B cell (primary cell): ENCODE data around the gene MAP3K7. TPM values are rescaled to one million over a fixed set of nuclear protein-coding genes. Genes with fewer than 3 reads are reported as not detected.

Experiments
- ATAC-seq: fragments of 200-7000 bp; cut with Tn5 transposase; one replicate; pipeline ENCODE4 v1.10.0; 2021; ENCODE audit warnings: low read depth, mild to moderate bottlenecking, moderate number of reproducible peaks, moderate library complexity
- CTCF ChIA-PET: fragments of 350-600 bp; sonication (Branson Sonifier 250); formaldehyde crosslinking; loops from one replicate; lab custom pipeline; 2021; ENCODE audit warnings: antibody characterized with exemption, inconsistent platforms; lab: Charles Lee
- POLR2A ChIA-PET: fragments of 350-600 bp; sonication (Branson Sonifier 250); formaldehyde crosslinking; loops from one replicate; lab custom pipeline; 2021; ENCODE audit warnings: antibody characterized with exemption; lab: Charles Lee
- DNase-seq: peaks from one replicate; pipeline ENCODE4 v3.0.0; 2013
- H2AFZ ChIP-seq: 2 replicates; pipeline ENCODE4 v1.6.1; 2012; ENCODE audit warnings: mild to moderate bottlenecking, low read depth, low read length; ENCODE audit not compliant: insufficient read depth, poor library complexity, severe bottlenecking
- H3K27ac ChIP-seq, 2 donors: 1 replicate in 1 of 2; 2 replicates in 1 of 2; pipeline ENCODE4 v1.5.1; 2012 to 2013; ENCODE audit warnings: low read length in 2 of 2, mild to moderate bottlenecking in 2 of 2, moderate library complexity in 1 of 2
- H3K27me3 ChIP-seq, 4 experiments: fragments of 200-600 bp in 1 of 4; sonication (generic) in 1 of 4; replicated peaks in 1 of 4; 1 replicate in 2 of 4; 2 replicates in 2 of 4; pipeline versions ENCODE4 v1.6.1 to v1.7.0; 2013 to 2016; ENCODE audit warnings: low read length in 3 of 4, mild to moderate bottlenecking in 2 of 4, mixed read lengths in 1 of 4, moderate library complexity in 1 of 4; ENCODE audit not compliant: insufficient read depth in 4 of 4, control insufficient read depth in 3 of 4; ENCODE audit errors: control extremely low read depth in 1 of 4
- H3K36me3 ChIP-seq, 2 experiments: replicated peaks in 1 of 2; 1 replicate in 1 of 2; 2 replicates in 1 of 2; pipeline versions ENCODE4 v1.6.1 to v1.7.1; 2013; ENCODE audit warnings: low read length in 1 of 2; ENCODE audit not compliant: insufficient read depth in 2 of 2, control insufficient read depth in 1 of 2; ENCODE audit errors: control extremely low read depth in 1 of 2, extremely low read depth in 1 of 2
- H3K4me1 ChIP-seq, 2 donors: fragments of 200-600 bp in 1 of 2; sonication (generic) in 1 of 2; 1 replicate in 1 of 2; 2 replicates in 1 of 2; pipeline versions ENCODE4 v1.5.1 to v1.6.1; 2013 to 2017; ENCODE audit warnings: low read length in 2 of 2; ENCODE audit not compliant: control insufficient read depth in 2 of 2, insufficient read depth in 2 of 2
- H3K4me2 ChIP-seq: replicated peaks from 2 replicates; pipeline ENCODE3; 2012; ENCODE audit warnings: mild to moderate bottlenecking, low read depth, low read length; ENCODE audit not compliant: poor library complexity, severe bottlenecking
- H3K4me3 ChIP-seq, 5 experiments: fragments of 200-600 bp in 1 of 5; sonication (generic) in 1 of 5; 1 replicate in 3 of 5; 2 replicates in 2 of 5; pipeline versions ENCODE4 v1.5.1 to v1.7.0; 2011 to 2016; ENCODE audit warnings: low read length in 4 of 5, mild to moderate bottlenecking in 4 of 5, low read depth in 2 of 5, control low read depth in 1 of 5, moderate library complexity in 1 of 5; ENCODE audit not compliant: insufficient read depth in 1 of 5; ENCODE audit errors: control extremely low read depth in 1 of 5, extremely low read depth in 1 of 5
- H3K79me2 ChIP-seq: fragments of 200-600 bp; sonication (generic); one replicate; pipeline ENCODE4 v1.6.0; 2016; ENCODE audit warnings: low read length; ENCODE audit not compliant: control insufficient read depth, insufficient read depth
- H3K9ac ChIP-seq: fragments of 200-600 bp; sonication (generic); 2 replicates; pipeline ENCODE4 v1.6.1; 2017; ENCODE audit warnings: mild to moderate bottlenecking, low read length, moderate library complexity
- H3K9me3 ChIP-seq, 3 donors: one replicate each; pipeline versions ENCODE4 v1.6.1 to v1.7.1; 2013; ENCODE audit warnings: low read length in 2 of 3; ENCODE audit not compliant: control insufficient read depth in 2 of 3, insufficient read depth in 1 of 3; ENCODE audit errors: control extremely low read depth in 1 of 3
- H4K20me1 ChIP-seq: 2 replicates; pipeline ENCODE4 v1.6.0; 2012; ENCODE audit warnings: mild to moderate bottlenecking, low read length; ENCODE audit not compliant: insufficient read depth, control insufficient read depth, poor library complexity, severe bottlenecking
- H3K27ac Mint-ChIP-seq: one replicate; pipeline ENCODE4 v1.8.0; 2021; ENCODE audit warnings: mixed read lengths
- H3K27me3 Mint-ChIP-seq: one replicate; pipeline ENCODE4 v1.8.0; 2021; ENCODE audit warnings: mixed read lengths
- H3K4me1 Mint-ChIP-seq: one replicate; pipeline ENCODE4 v1.8.0; 2021; ENCODE audit warnings: mixed read lengths
- H3K4me3 Mint-ChIP-seq: one replicate; pipeline ENCODE4 v1.8.0; 2021; ENCODE audit warnings: mixed read lengths
- H3K9me3 Mint-ChIP-seq: one replicate; pipeline ENCODE4 v1.8.0; 2022; ENCODE audit warnings: mixed read lengths; ENCODE audit not compliant: insufficient read depth
- CTCF ChIP-seq: fragments of 200-600 bp; IDR thresholded peaks from one replicate; pipeline ENCODE4 v1.8.0; 2022; ENCODE audit warnings: antibody characterized with exemption, mild to moderate bottlenecking
- EZH2 ChIP-seq: IDR thresholded peaks from 2 replicates; pipeline ENCODE4 v1.6.1; 2012; ENCODE audit warnings: borderline replicate concordance, low read depth, mild to moderate bottlenecking, moderate library complexity, low read length; ENCODE audit not compliant: insufficient read depth, poor library complexity, severe bottlenecking
- WGBS: methylation state at CpG from one replicate; pipeline ENCODE4 v1.1.5; 2013; ENCODE audit warnings: missing lambda C conversion rate; ENCODE audit not compliant: insufficient coverage; 5-methylcytosine and 5-hydroxymethylcytosine counted together
- intact Hi-C: fragments of 100-400 bp; cut with micrococcal nuclease; formaldehyde crosslinking; loops from one replicate; pipeline ENCODE4 v1.10.0; 2022
- polyA plus RNA-seq: library from polyadenylated mRNA; depleted of rRNA; stranded (reverse); fragments of >200 nt; gene quantifications from 2 replicates; pipeline ENCODE4 v1.2.3, GENCODE V29; 2012
- total RNA-seq, 2 donors: library from RNA; stranded (reverse); fragments of 120-200 nt in 1 of 2; gene quantifications; 1 replicate in 1 of 2; 2 replicates in 1 of 2; pipeline versions ENCODE4 v1.2.3 to v1.2.4, GENCODE V29; 2013 to 2022

Gene MAP3K7
- total and polyA plus RNA-seq, 2 donors (not counting 1 experiment from before 2014, with no cell fraction given) = 15.0 to 32.8 TPM

- ChIA-PET POLR2A (no interaction called here), CTCF (no interaction called here)
- no peak overlapping the region for H3K4me3 Mint-ChIP-seq
- ATAC-seq = no peak
- H3K27ac ChIP-seq = no peak overlapping the region
- peaks cover 9% of the 10 kb centered on the region for H3K4me1 Mint-ChIP-seq
- no peaks in the 10 kb centered on the region for H3K27me3 ChIP-seq
- intact Hi-C loops = no loop called here
- TF ChIP-seq EZH2 (no peak), CTCF (no peak)
- H3K4me1 ChIP-seq = peaks cover 0 to under 1% of the 10 kb centered on the region in 2 donors
- H3K36me3 ChIP-seq = no peaks in the 10 kb centered on the region
- peaks cover 4% of the 10 kb centered on the region for H3K9me3 Mint-ChIP-seq
- no CpG with 5 or more reads among the region's 3 CpGs for WGBS
- no peak overlapping the region for H2AFZ ChIP-seq
- no peaks in the 10 kb centered on the region for H3K9me3 ChIP-seq
- H3K27ac Mint-ChIP-seq = no peak overlapping the region
- DNase-seq = no peak
- peaks cover 9% of the 10 kb centered on the region for H3K79me2 ChIP-seq
- no peaks in the 10 kb centered on the region for H4K20me1 ChIP-seq
- no peak overlapping the region for H3K4me3 ChIP-seq
- H3K27me3 Mint-ChIP-seq = peaks cover 3% of the 10 kb centered on the region
- H3K9ac ChIP-seq = no peak overlapping the region
- H3K4me2 ChIP-seq = no peak overlapping the region
These were observed 102.5 kb downstream of the MAP3K7 start for GRCh38 chr6:90484385-90484784.

- H4K20me1 ChIP-seq = peaks cover 2% of the 10 kb centered on the region
- H3K9me3 ChIP-seq = no peaks in the 10 kb centered on the region
- H3K27ac Mint-ChIP-seq = no peak overlapping the region
- H3K9ac ChIP-seq = no peak overlapping the region
- H3K4me3 Mint-ChIP-seq = no peak overlapping the region
- H3K4me1 Mint-ChIP-seq = peaks cover 13% of the 10 kb centered on the region
- H3K9me3 Mint-ChIP-seq = peaks cover 4% of the 10 kb centered on the region
- no peak overlapping the region for H3K4me2 ChIP-seq
- ChIA-PET CTCF (interaction anchor here (2.1 kb wide), 1 partner anchor 544 kb away, joined by 7 read pairs; no protein-coding TSS in a partner anchor), POLR2A (no interaction called here)
- no peaks in the 10 kb centered on the region for H3K36me3 ChIP-seq
- no peak overlapping the region for H3K4me3 ChIP-seq
- H3K27ac ChIP-seq = no peak overlapping the region
- DNase-seq (no peak), ATAC-seq (no peak)
- TF ChIP-seq CTCF = no peak
- TF ChIP-seq EZH2 = no peak
- no CpG with 5 or more reads among the region's 9 CpGs for WGBS
- intact Hi-C loops = no loop called here
- H3K79me2 ChIP-seq = peaks cover 14% of the 10 kb centered on the region
- peaks cover 4 to 5% of the 10 kb centered on the region in 2 donors for H3K4me1 ChIP-seq
- H3K27me3 Mint-ChIP-seq = peaks cover 2% of the 10 kb centered on the region
- no peaks in the 10 kb centered on the region for H3K27me3 ChIP-seq
- no peak overlapping the region for H2AFZ ChIP-seq
These were observed 102.9 kb downstream of the MAP3K7 start for GRCh38 chr6:90483956-90484355.
